Neural cell (in vitro differentiated cells): ENCODE measurements around the gene PIP5K1A. TPM values are rescaled to one million over a fixed set of nuclear protein-coding genes. Genes with fewer than 3 reads are reported as not detected.
"Not testable (repeated sequence)": the region's sequence is repeated elsewhere in the genome, so short reads cannot be mapped to it uniquely, and the experiment has no call there.

Experiments used
- H2AFZ ChIP-seq: fragments of 200-600, 300-800 bp; sonication (generic), shearing (Covaris generic); 2 replicates; pipeline ENCODE4 v1.6.0; 2014; ENCODE audit warnings: low read depth, mild to moderate bottlenecking, antibody characterized with exemption, low read length, moderate library complexity
- H3F3A ChIP-seq: fragments of 200-600 bp; shearing (Covaris generic); 2 replicates; pipeline ENCODE4 v1.6.1; 2016; ENCODE audit warnings: mild to moderate bottlenecking, moderate library complexity, mixed read lengths, antibody characterized with exemption, low read length; ENCODE audit not compliant: insufficient read depth, poor library complexity, severe bottlenecking
- H3K27ac ChIP-seq: fragments of 200-600, 300-800 bp; sonication (generic), shearing (Covaris generic); 2 replicates; pipeline ENCODE4 v1.5.1; 2014; ENCODE audit warnings: mild to moderate bottlenecking, low read length, moderate library complexity
- H3K27me3 ChIP-seq: fragments of 300-800, 200-600 bp; sonication (generic), shearing (Covaris generic); 2 replicates; pipeline ENCODE4 v1.6.0; 2014; ENCODE audit warnings: mild to moderate bottlenecking, low read depth, low read length, moderate library complexity; ENCODE audit not compliant: insufficient read depth
- H3K36me3 ChIP-seq: fragments of 300-800, 200-600 bp; sonication (generic), shearing (Covaris generic); 2 replicates; pipeline ENCODE4 v1.5.1; 2014; ENCODE audit warnings: mild to moderate bottlenecking, antibody characterized with exemption, low read length, moderate library complexity; ENCODE audit not compliant: insufficient read depth
- H3K4me2 ChIP-seq: fragments of 300-800, 200-600 bp; sonication (generic), shearing (Covaris generic); 2 replicates; pipeline ENCODE4 v1.6.0; 2014; ENCODE audit warnings: mild to moderate bottlenecking, low read length
- H3K4me3 ChIP-seq: fragments of 300-800, 200-600 bp; sonication (generic), shearing (Covaris generic); 2 replicates; pipeline ENCODE4 v1.5.1; 2014; ENCODE audit warnings: mild to moderate bottlenecking, low read length, moderate library complexity
- H3K79me2 ChIP-seq: fragments of 200-600 bp; shearing (Covaris generic); replicated peaks from 2 replicates; pipeline ENCODE4 v1.6.0; 2014; ENCODE audit warnings: mild to moderate bottlenecking, low read length, moderate library complexity; ENCODE audit not compliant: insufficient read depth
- H3K9ac ChIP-seq: fragments of 300-800, 200-600 bp; sonication (generic), shearing (Covaris generic); 2 replicates; pipeline ENCODE4 v1.6.1; 2016; ENCODE audit warnings: mild to moderate bottlenecking, low read length, mixed read lengths
- H3K9me2 ChIP-seq: fragments of 200-600 bp; shearing (Covaris generic); 2 replicates; pipeline ENCODE4 v1.6.1; 2016; ENCODE audit warnings: mild to moderate bottlenecking, low read length, mixed read lengths; ENCODE audit not compliant: insufficient read depth
- H3K9me3 ChIP-seq: fragments of 200-600, 300-800 bp; sonication (generic), shearing (Covaris generic); 2 replicates; pipeline ENCODE4 v1.6.1; 2016; ENCODE audit warnings: mild to moderate bottlenecking, mixed run types, low read length, moderate library complexity, mixed read lengths
- H4K20me1 ChIP-seq: fragments of 200-600 bp; shearing (Covaris generic); 2 replicates; pipeline ENCODE4 v1.6.1; 2016; ENCODE audit warnings: mild to moderate bottlenecking, mixed run types; ENCODE audit not compliant: insufficient read depth
- EP300 ChIP-seq: fragments of 450-650 bp; conservative IDR thresholded peaks from 2 replicates; pipeline ENCODE4 v1.6.1; 2014; ENCODE audit warnings: antibody characterized with exemption, mild to moderate bottlenecking, moderate library complexity; ENCODE audit not compliant: poor library complexity, severe bottlenecking
- EZH2 ChIP-seq: fragments of 200-600, 300-800 bp; shearing (Covaris generic), sonication (generic); IDR thresholded peaks from 2 replicates; pipeline ENCODE4 v1.6.1; 2014; ENCODE audit warnings: antibody characterized with exemption, low read length, borderline replicate concordance, mild to moderate bottlenecking; ENCODE audit not compliant: insufficient read depth, poor library complexity, severe bottlenecking
- MXI1 ChIP-seq: fragments of 450-650 bp; conservative IDR thresholded peaks from 2 replicates; pipeline ENCODE4 v1.6.1; 2014; ENCODE audit warnings: antibody characterized with exemption, mild to moderate bottlenecking; ENCODE audit not compliant: poor library complexity, severe bottlenecking
- POLR2AphosphoS5 ChIP-seq: IDR thresholded peaks from 2 replicates; pipeline ENCODE4 v1.6.1; 2012
- RAD21 ChIP-seq: fragments of 450-650 bp; conservative IDR thresholded peaks from 2 replicates; pipeline ENCODE4 v1.6.1; 2014; ENCODE audit warnings: antibody characterized with exemption, mild to moderate bottlenecking, moderate library complexity
- SMC3 ChIP-seq: fragments of 450-650 bp; conservative IDR thresholded peaks from 2 replicates; pipeline ENCODE4 v1.6.1; 2014; ENCODE audit warnings: antibody characterized with exemption, mild to moderate bottlenecking, moderate library complexity; ENCODE audit not compliant: poor library complexity
- TAF1 ChIP-seq: IDR thresholded peaks from 2 replicates; pipeline ENCODE4 v1.6.1; 2012; ENCODE audit warnings: low read depth
- polyA plus RNA-seq: library from polyadenylated mRNA; depleted of rRNA; stranded (reverse); fragments of >200 nt; gene quantifications from 2 replicates; pipeline ENCODE4 v1.2.3, GENCODE V29; 2014
- TF ChIP-seq, protein P1 (sequence below): IDR thresholded peaks from 2 replicates; pipeline ENCODE4 v1.6.1; 2012; ENCODE audit warnings: borderline replicate concordance
- TF ChIP-seq, protein P2 (sequence below): fragments of 450-650 bp; IDR thresholded peaks from 2 replicates; pipeline ENCODE4 v1.5.1; 2014; ENCODE audit warnings: antibody characterized with exemption, mild to moderate bottlenecking, moderate library complexity; ENCODE audit not compliant: poor library complexity, severe bottlenecking

Gene PIP5K1A
- polyA plus RNA-seq, 1 donor from 2014 or later: 66.4 TPM

DNA sequence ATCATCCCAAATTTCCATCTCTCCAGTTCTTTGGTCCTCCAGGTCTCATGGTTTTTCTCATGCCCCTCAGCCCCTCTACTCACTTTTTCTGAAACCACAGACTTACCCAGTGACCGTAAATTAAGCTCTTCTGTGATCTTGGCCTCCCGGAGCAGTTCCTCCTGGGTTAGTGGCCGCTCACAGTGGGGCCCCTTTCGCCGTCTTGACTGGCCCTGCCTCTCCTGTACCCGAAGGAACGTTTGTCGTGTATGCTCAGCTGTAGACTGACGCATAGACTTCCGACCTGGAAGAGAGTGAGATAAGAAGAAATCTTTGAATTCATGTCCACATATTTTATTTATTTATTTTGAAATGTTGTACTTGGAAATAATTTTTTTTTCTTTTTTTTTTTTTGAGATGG is 14.1 kb upstream of the PIP5K1A start:
- Histone ChIP-seq H3K36me3 (no peaks in the 10 kb centered on the region), H3K27ac (no peak overlapping the region), H3K79me2 (peaks cover 25% of the 10 kb centered on the region), H3K27me3 (no peaks in the 10 kb centered on the region), H3K4me2 (no peak overlapping the region), H3F3A (no peaks in the 10 kb centered on the region), H4K20me1 (no peaks in the 10 kb centered on the region), H2AFZ (no peak overlapping the region), H3K4me3 (no peak overlapping the region), H3K9me2 (no peaks in the 10 kb centered on the region), H3K9ac (no peak overlapping the region), H3K9me3 (no peaks in the 10 kb centered on the region)
- TF ChIP-seq TAF1 (no peak), EZH2 (no peak), POLR2AphosphoS5 (no peak)
- TF ChIP-seq, protein P1, sequence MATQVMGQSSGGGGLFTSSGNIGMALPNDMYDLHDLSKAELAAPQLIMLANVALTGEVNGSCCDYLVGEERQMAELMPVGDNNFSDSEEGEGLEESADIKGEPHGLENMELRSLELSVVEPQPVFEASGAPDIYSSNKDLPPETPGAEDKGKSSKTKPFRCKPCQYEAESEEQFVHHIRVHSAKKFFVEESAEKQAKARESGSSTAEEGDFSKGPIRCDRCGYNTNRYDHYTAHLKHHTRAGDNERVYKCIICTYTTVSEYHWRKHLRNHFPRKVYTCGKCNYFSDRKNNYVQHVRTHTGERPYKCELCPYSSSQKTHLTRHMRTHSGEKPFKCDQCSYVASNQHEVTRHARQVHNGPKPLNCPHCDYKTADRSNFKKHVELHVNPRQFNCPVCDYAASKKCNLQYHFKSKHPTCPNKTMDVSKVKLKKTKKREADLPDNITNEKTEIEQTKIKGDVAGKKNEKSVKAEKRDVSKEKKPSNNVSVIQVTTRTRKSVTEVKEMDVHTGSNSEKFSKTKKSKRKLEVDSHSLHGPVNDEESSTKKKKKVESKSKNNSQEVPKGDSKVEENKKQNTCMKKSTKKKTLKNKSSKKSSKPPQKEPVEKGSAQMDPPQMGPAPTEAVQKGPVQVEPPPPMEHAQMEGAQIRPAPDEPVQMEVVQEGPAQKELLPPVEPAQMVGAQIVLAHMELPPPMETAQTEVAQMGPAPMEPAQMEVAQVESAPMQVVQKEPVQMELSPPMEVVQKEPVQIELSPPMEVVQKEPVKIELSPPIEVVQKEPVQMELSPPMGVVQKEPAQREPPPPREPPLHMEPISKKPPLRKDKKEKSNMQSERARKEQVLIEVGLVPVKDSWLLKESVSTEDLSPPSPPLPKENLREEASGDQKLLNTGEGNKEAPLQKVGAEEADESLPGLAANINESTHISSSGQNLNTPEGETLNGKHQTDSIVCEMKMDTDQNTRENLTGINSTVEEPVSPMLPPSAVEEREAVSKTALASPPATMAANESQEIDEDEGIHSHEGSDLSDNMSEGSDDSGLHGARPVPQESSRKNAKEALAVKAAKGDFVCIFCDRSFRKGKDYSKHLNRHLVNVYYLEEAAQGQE: no peak
- TF ChIP-seq, protein P2, sequence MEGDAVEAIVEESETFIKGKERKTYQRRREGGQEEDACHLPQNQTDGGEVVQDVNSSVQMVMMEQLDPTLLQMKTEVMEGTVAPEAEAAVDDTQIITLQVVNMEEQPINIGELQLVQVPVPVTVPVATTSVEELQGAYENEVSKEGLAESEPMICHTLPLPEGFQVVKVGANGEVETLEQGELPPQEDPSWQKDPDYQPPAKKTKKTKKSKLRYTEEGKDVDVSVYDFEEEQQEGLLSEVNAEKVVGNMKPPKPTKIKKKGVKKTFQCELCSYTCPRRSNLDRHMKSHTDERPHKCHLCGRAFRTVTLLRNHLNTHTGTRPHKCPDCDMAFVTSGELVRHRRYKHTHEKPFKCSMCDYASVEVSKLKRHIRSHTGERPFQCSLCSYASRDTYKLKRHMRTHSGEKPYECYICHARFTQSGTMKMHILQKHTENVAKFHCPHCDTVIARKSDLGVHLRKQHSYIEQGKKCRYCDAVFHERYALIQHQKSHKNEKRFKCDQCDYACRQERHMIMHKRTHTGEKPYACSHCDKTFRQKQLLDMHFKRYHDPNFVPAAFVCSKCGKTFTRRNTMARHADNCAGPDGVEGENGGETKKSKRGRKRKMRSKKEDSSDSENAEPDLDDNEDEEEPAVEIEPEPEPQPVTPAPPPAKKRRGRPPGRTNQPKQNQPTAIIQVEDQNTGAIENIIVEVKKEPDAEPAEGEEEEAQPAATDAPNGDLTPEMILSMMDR: no peak

DNA sequence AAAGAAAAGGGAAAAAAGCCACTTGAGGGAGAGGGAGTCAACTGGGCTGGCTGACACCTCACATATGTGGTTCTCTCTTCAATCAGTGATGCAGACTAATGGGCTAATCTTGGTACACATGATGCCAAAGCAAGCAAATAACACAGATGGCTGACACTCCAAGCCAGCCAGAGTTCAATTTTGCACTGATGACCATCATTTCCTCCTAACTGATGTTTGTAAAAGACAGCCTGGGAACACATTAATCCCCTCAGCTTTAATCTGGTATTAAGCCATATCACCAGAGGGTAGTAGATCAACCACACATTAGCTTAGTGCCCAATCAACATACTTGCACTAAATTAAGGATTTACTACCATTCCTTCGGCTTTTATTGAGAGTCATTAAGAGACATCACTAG is 11.1 kb upstream of the PIP5K1A start:
- H2AFZ ChIP-seq: no peak overlapping the region
- no peaks in the 10 kb centered on the region for H3F3A ChIP-seq
- no peak overlapping the region for H3K4me3 ChIP-seq
- H3K79me2 ChIP-seq: peaks cover 28% of the 10 kb centered on the region
- no peaks in the 10 kb centered on the region for H4K20me1 ChIP-seq
- no peaks in the 10 kb centered on the region for H3K9me3 ChIP-seq
- H3K36me3 ChIP-seq: no peaks in the 10 kb centered on the region
- no peak overlapping the region for H3K4me2 ChIP-seq
- no peak overlapping the region for H3K27ac ChIP-seq
- no peak for TF ChIP-seq EP300
- no peak for TF ChIP-seq TAF1
- no peak for TF ChIP-seq MXI1
- TF ChIP-seq RAD21: no peak
- TF ChIP-seq, protein P2: no peak
- TF ChIP-seq EZH2: no peak
- no peak for TF ChIP-seq POLR2AphosphoS5
- TF ChIP-seq SMC3: no peak
- TF ChIP-seq, protein P1: no peak
- no peaks in the 10 kb centered on the region for H3K27me3 ChIP-seq
- no peaks in the 10 kb centered on the region for H3K9me2 ChIP-seq
- no peak overlapping the region for H3K9ac ChIP-seq

DNA sequence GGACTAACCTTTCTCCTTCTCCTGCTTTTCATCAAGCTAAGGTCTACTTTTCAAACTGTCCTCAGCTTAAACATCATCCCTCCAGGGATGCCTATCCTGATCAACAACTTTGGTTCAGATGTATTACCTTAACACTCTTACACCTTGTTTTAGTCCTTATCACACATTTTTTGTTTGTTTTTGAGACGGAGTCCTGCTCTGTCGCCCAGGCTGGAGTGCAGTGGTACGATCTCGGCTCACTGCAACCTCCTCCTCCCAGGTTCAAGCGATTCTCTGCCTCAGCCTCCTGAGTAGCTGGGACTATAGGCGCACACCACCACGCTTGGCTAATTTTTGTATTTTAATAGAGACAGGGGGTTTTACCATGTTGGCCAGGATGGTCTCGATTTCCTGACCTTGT is 9.7 kb upstream of the PIP5K1A start:
- H3K9me2 ChIP-seq, H2AFZ ChIP-seq, H3K27me3 ChIP-seq, H3K27ac ChIP-seq, H4K20me1 ChIP-seq, H3K36me3 ChIP-seq, H3K9me3 ChIP-seq, H3F3A ChIP-seq: not testable (repeated sequence)
- H3K4me3 ChIP-seq: peak overlapping the region; percentile 70
- H3K79me2 ChIP-seq: peaks cover 28% of the 10 kb centered on the region
- peak overlapping the region; percentile 87 for H3K9ac ChIP-seq
- H3K4me2 ChIP-seq: peak overlapping the region; percentile 83
